ENCODE results near the gene TMEM191B. TPM values are rescaled to one million over a fixed set of nuclear protein-coding genes. Genes with fewer than 3 reads are reported as not detected.
"Not testable (repeated sequence)": the region's sequence is repeated elsewhere in the genome, so short reads cannot be mapped to it uniquely, and the experiment has no call there.

Gene TMEM191B
- total and polyA plus RNA-seq, 9 donors, result 0.53 to 11.6 (median 1.0) TPM; not detected in 4

- H3K9me3 ChIP-seq; H3K27me3 ChIP-seq; H3K36me3 ChIP-seq; intact Hi-C loops (cut with DNase I); H3K27ac ChIP-seq; H3K4me3 ChIP-seq; H3K4me1 ChIP-seq (ENCODE audit: insufficient read depth): not testable (repeated sequence)
- peak in 1 of 5 donors; percentile 20 for DNase-seq
- 95% methylated on average over 10 of the region's 12 CpGs; no CpG with 5 or more reads in 2 of the 3 donors for WGBS, 3 donors
These were observed 6.7 kb downstream of the TMEM191B start for GRCh38 chr22:18534315-18534714.

- H3K4me1 ChIP-seq (ENCODE audit: insufficient read depth), result not testable (repeated sequence)
These were observed 12.4 kb downstream of the TMEM191B start for GRCh38 chr22:18539994-18540393.

GRCh38 chr22:18543400-18543799 lies 15.8 kb downstream of the TMEM191B start:
- DNase-seq, result peak in 1 of 5 donors; percentile 3
- H3K4me3 ChIP-seq; H3K36me3 ChIP-seq; H3K27ac ChIP-seq; H3K4me1 ChIP-seq (ENCODE audit: insufficient read depth); H3K9me3 ChIP-seq; intact Hi-C loops (cut with DNase I); H3K27me3 ChIP-seq: not testable (repeated sequence)
- WGBS, 3 donors, result no CpG with 5 or more reads among the region's 11 CpGs

More at GRCh38 chr22:18539994-18540393, 12.4 kb downstream of the TMEM191B start:
- H3K4me3 ChIP-seq; H3K36me3 ChIP-seq; intact Hi-C loops (cut with DNase I); H3K9me3 ChIP-seq; H3K27ac ChIP-seq; H3K27me3 ChIP-seq: not testable (repeated sequence)
- WGBS, 3 donors, result 85% methylated on average over 5 of the region's 6 CpGs; no CpG with 5 or more reads in 2 of the 3 donors
- DNase-seq, result peak in 1 of 5 donors; percentile 14

- H3K27ac ChIP-seq; H3K4me3 ChIP-seq; H3K27me3 ChIP-seq; H3K4me1 ChIP-seq (ENCODE audit: insufficient read depth); H3K36me3 ChIP-seq; intact Hi-C loops (cut with DNase I); H3K9me3 ChIP-seq: not testable (repeated sequence)
- DNase-seq, result peak in 1 of 5 donors; percentile 7
- 76 to 98% (median 96%) methylated on average over 5 to 8 of the region's 13 CpGs for WGBS, 3 donors
These were observed 17.0 kb downstream of the TMEM191B start for GRCh38 chr22:18544615-18545014.

- H3K27ac ChIP-seq; intact Hi-C loops (cut with DNase I); H3K27me3 ChIP-seq; H3K4me3 ChIP-seq; H3K4me1 ChIP-seq (ENCODE audit: insufficient read depth); H3K9me3 ChIP-seq; H3K36me3 ChIP-seq: not testable (repeated sequence)
- DNase-seq, result peak in 1 of 5 donors; percentile 18
- WGBS, 3 donors, result 79 to 94% methylated on average over 9 to 11 of the region's 13 CpGs; no CpG with 5 or more reads in 1 of the 3 donors
These were observed 22.0 kb downstream of the TMEM191B start for GRCh38 chr22:18549458-18550179.

- DNase-seq, result peak in 1 of 5 donors; percentile 61
- H3K4me1 ChIP-seq (ENCODE audit: insufficient read depth); H3K4me3 ChIP-seq; intact Hi-C loops (cut with DNase I); H3K36me3 ChIP-seq; H3K27ac ChIP-seq; H3K27me3 ChIP-seq; H3K9me3 ChIP-seq: not testable (repeated sequence)
- WGBS, 3 donors, result 89 to 92% methylated on average over 2 of the region's 7 CpGs; no CpG with 5 or more reads in 1 of the 3 donors
These were observed 23.4 kb downstream of the TMEM191B start for GRCh38 chr22:18551046-18551445.

GRCh38 chr22:18552839-18553597 lies 25.4 kb downstream of the TMEM191B start:
- H3K4me1 ChIP-seq (ENCODE audit: insufficient read depth); H3K27ac ChIP-seq: not testable (repeated sequence)
- WGBS, 3 donors, result 60 to 92% methylated on average over 2 of the region's 19 CpGs; no CpG with 5 or more reads in 1 of the 3 donors

GRCh38 chr22:18554280-18555256 lies 27.0 kb downstream of the TMEM191B start:
- DNase-seq, result peak in 1 of 5 donors; percentile 42
- intact Hi-C loops (cut with DNase I), result not testable (repeated sequence)

More at GRCh38 chr22:18552839-18553597, 25.4 kb downstream of the TMEM191B start:
- H3K9me3 ChIP-seq; H3K27me3 ChIP-seq; intact Hi-C loops (cut with DNase I); H3K4me3 ChIP-seq; DNase-seq; H3K36me3 ChIP-seq: not testable (repeated sequence)

GRCh38 chr22:18558516-18558915 lies 30.9 kb downstream of the TMEM191B start:
- DNase-seq; H3K4me1 ChIP-seq (ENCODE audit: insufficient read depth); H3K9me3 ChIP-seq; H3K27me3 ChIP-seq; H3K27ac ChIP-seq; H3K4me3 ChIP-seq; intact Hi-C loops (cut with DNase I); H3K36me3 ChIP-seq: not testable (repeated sequence)
- WGBS, 3 donors, result no CpG with 5 or more reads among the region's 4 CpGs

More at GRCh38 chr22:18554280-18555256, 27.0 kb downstream of the TMEM191B start:
- not testable (repeated sequence) for H3K9me3 ChIP-seq; H3K36me3 ChIP-seq; H3K4me1 ChIP-seq (ENCODE audit: insufficient read depth); H3K4me3 ChIP-seq; H3K27ac ChIP-seq; H3K27me3 ChIP-seq
- no CpG with 5 or more reads among the region's 22 CpGs for WGBS, 3 donors

- no CpG with 5 or more reads among the region's 6 CpGs for WGBS, 3 donors
- intact Hi-C loops (cut with DNase I); H3K27ac ChIP-seq: not testable (repeated sequence)
These were observed 31.3 kb downstream of the TMEM191B start for GRCh38 chr22:18558939-18559338.

More at GRCh38 chr22:18558939-18559338, 31.3 kb downstream of the TMEM191B start:
- not testable (repeated sequence) for DNase-seq; H3K27me3 ChIP-seq; H3K4me3 ChIP-seq; H3K9me3 ChIP-seq; H3K36me3 ChIP-seq; H3K4me1 ChIP-seq (ENCODE audit: insufficient read depth)

All from ovary (tissue), 9 donors.